Naive thymus-derived CD8-positive, alpha-beta T cell (primary cell): ENCODE results near the gene DPYSL4. TPM values are rescaled to one million over a fixed set of nuclear protein-coding genes. Genes with fewer than 3 reads are reported as not detected.
A peak's percentile ranks its signal among the peaks of the same experiment; 100 is the strongest.

Experiments
- ATAC-seq, 2 donors: fragments of 150-1000 bp; cut with Tn5 transposase in 1 of 2; sonication (Bioruptor Pico), chemical (Tn5 transposase) in 1 of 2; 1 replicate in 1 of 2; 2 replicates in 1 of 2; pipeline ENCODE4 v1.10.0; 2021; ENCODE audit warnings: mild to moderate bottlenecking in 2 of 2, moderate library complexity in 2 of 2
- POLR2A ChIA-PET: fragments of 350-600 bp; sonication (Branson Sonifier 250); formaldehyde crosslinking; loops from one replicate; lab custom pipeline; 2021; ENCODE audit warnings: antibody characterized with exemption; lab: Charles Lee
- DNase-seq, 10 donors: peaks; one replicate each; pipeline versions ENCODE4 v3.0.0 to v3.0.0-alpha.2; 2020 to 2022
- H3K27ac Mint-ChIP-seq, 10 donors: one replicate each; pipeline ENCODE4 v1.8.0; 2020 to 2022; ENCODE audit warnings: mild to moderate bottlenecking in 10 of 10, mixed read lengths in 10 of 10, moderate library complexity in 4 of 10, inconsistent platforms in 1 of 10
- H3K27me3 Mint-ChIP-seq, 5 donors: one replicate each; pipeline ENCODE4 v1.8.0; 2021 to 2022; ENCODE audit warnings: mixed read lengths in 5 of 5
- H3K36me3 Mint-ChIP-seq, 3 donors: one replicate each; pipeline ENCODE4 v1.8.0; 2020 to 2022; ENCODE audit warnings: mixed read lengths in 3 of 3, mild to moderate bottlenecking in 2 of 3, inconsistent platforms in 1 of 3
- H3K4me1 Mint-ChIP-seq, 4 donors: one replicate each; pipeline ENCODE4 v1.8.0; 2021 to 2022; ENCODE audit warnings: mixed read lengths in 4 of 4
- H3K4me3 Mint-ChIP-seq, 10 donors: one replicate each; pipeline ENCODE4 v1.8.0; 2020 to 2022; ENCODE audit warnings: mild to moderate bottlenecking in 10 of 10, mixed read lengths in 10 of 10, moderate library complexity in 6 of 10, inconsistent platforms in 1 of 10
- H3K9me3 Mint-ChIP-seq, 9 donors: one replicate each; pipeline ENCODE4 v1.8.0; 2020 to 2022; ENCODE audit warnings: mixed read lengths in 9 of 9, mild to moderate bottlenecking in 3 of 9, inconsistent platforms in 1 of 9, moderate library complexity in 1 of 9
- polyA plus RNA-seq, 3 donors: library from polyadenylated mRNA; unstranded; fragments of 300-500 nt; fragmentation: Illumina TruSeq; gene quantifications; one replicate each; pipeline ENCODE4 v1.2.3, GENCODE V29; 2021
- total RNA-seq, 8 experiments: library from RNA in 2 of 8; stranded (reverse) in 2 of 8; gene quantifications; one replicate each; pipeline ENCODE4 v1.2.3 and lab custom pipeline; 2021 to 2026

The DPYSL4 gene
- total and polyA plus RNA-seq, 5 experiments from 2014 or later = 0.31 to 11.2 (median 1.2) TPM; not detected in 1

DNA sequence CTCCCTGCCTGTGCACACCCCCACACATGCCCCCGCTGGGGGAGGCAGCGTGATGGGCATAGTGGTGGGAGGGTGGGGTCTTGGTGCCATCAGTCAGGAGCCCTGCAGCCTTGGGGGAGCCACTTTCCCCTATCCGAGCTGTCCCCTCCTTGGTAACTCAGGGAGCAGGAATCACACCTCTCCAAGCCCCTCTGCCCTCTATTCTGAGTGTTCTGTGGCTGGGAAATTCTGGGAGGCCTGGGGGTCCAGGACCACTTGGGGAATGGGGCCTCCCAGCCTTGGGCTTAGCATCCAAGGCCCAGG, 11.3 kb downstream of the DPYSL4 start:
- DNase-seq (peak in 1 of 10 donors; percentile 56), ATAC-seq (no peak)
- Mint-ChIP-seq H3K4me3 (no peak overlapping the region), H3K9me3 (no peaks in the 10 kb centered on the region), H3K27me3 (peaks cover 0 to 11% (median 0%) of the 10 kb centered on the region in 5 donors), H3K27ac (peak overlapping the region in 1 of 10 donors; percentile 24), H3K36me3 (no peaks in the 10 kb centered on the region), H3K4me1 (no peaks in the 10 kb centered on the region)
- POLR2A ChIA-PET = no interaction called here

- Mint-ChIP-seq H3K4me1 (no peaks in the 10 kb centered on the region), H3K27ac (peak overlapping the region in 1 of 10 donors; percentile 24), H3K4me3 (no peak overlapping the region), H3K9me3 (no peaks in the 10 kb centered on the region), H3K36me3 (no peaks in the 10 kb centered on the region), H3K27me3 (peaks cover 0 to 8% (median 0%) of the 10 kb centered on the region in 5 donors)
- peak in 1 of 10 donors; percentile 59 for DNase-seq
- ATAC-seq = no peak
- POLR2A ChIA-PET = no interaction called here
These were observed 11.8 kb downstream of the DPYSL4 start for GRCh38 chr10:132198381-132199181.

DNA sequence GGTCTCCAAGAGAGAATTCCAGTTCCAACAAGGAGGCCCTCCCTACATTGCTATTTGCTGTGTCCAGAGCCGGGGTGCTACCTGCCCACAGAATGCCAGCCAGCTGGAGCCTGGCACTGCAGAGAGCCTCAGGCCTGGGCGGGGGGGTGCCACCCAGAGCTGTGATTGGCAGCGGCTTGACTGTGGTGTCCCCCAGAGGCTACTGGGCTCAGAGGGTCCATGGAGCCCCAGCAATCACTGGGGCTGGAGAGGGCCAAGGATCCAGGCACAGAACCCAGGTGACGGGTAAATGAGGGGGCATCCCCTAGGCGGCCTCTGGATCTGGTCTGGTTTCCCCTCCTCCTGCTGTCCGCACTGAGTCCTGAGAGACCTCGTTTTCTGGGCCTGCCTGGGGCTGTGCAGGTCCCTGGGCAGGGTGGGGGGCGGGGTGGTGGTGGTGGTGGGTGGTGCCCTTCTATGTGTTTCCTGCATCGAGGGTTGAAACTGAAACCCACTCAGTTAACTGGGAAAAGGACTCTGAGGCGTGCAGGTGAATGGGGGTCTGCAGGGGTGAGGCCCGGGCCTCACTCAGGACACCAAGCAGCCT, 12.6 kb downstream of the DPYSL4 start:
- H3K27me3 Mint-ChIP-seq = peaks cover 0 to 7% (median 0%) of the 10 kb centered on the region in 5 donors
- POLR2A ChIA-PET = no interaction called here
- no peaks in the 10 kb centered on the region for H3K36me3 Mint-ChIP-seq
- no peak overlapping the region for H3K4me3 Mint-ChIP-seq
- DNase-seq (peak in 1 of 10 donors; percentile 54), ATAC-seq (no peak)
- no peak overlapping the region for H3K27ac Mint-ChIP-seq
- H3K9me3 Mint-ChIP-seq = no peaks in the 10 kb centered on the region
- H3K4me1 Mint-ChIP-seq = no peaks in the 10 kb centered on the region

GRCh38 chr10:132199854-132200311, 13.1 kb downstream of the DPYSL4 start:
- POLR2A ChIA-PET = no interaction called here
- Mint-ChIP-seq H3K27ac (no peak overlapping the region), H3K9me3 (no peaks in the 10 kb centered on the region), H3K4me1 (no peaks in the 10 kb centered on the region), H3K4me3 (no peak overlapping the region), H3K27me3 (peaks cover 0 to 5% (median 0%) of the 10 kb centered on the region in 5 donors), H3K36me3 (no peaks in the 10 kb centered on the region)
- ATAC-seq (no peak), DNase-seq (peak in 1 of 10 donors; percentile 41)

DNA sequence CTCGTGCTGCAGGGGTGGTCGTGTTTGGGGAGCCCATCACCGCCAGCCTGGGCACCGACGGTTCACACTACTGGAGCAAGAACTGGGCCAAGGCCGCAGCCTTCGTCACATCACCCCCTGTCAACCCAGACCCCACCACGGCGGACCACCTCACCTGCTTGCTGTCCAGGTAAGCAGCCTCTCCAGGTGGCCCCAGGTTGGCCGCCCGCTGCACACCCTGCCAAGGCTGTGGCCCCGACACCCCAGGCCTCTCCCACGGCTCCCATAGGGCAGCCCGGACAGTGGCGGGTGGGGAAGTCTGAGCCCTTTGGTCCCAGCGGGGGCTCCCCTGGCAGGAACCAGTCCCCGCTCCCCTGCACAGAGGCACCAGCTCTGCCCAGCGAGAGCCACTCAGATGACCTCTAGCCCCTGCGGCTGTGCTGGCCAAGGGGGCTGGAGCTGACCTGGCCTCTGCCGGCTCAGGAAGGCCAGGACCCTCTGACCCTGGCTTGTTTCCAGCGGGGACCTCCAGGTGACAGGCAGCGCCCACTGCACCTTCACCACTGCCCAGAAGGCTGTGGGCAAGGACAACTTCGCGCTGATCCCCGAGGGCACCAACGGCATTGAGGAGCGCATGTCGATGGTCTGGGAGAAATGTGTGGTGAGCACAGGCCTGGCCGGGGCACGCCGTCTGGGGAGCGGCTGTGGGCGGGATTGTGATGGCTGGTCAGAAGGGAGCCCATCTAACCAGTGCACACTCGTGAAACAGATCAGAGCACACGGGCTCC, 13.8 kb downstream of the DPYSL4 start:
- ATAC-seq (no peak), DNase-seq (peak in 1 of 10 donors; percentile 55)
- Mint-ChIP-seq H3K27me3 (peaks cover 0 to 4% (median 0%) of the 10 kb centered on the region in 5 donors), H3K36me3 (no peaks in the 10 kb centered on the region), H3K4me1 (no peaks in the 10 kb centered on the region), H3K9me3 (no peaks in the 10 kb centered on the region), H3K4me3 (no peak overlapping the region), H3K27ac (peak overlapping the region in 1 of 10 donors; percentile 59)
- POLR2A ChIA-PET = no interaction called here

DNA sequence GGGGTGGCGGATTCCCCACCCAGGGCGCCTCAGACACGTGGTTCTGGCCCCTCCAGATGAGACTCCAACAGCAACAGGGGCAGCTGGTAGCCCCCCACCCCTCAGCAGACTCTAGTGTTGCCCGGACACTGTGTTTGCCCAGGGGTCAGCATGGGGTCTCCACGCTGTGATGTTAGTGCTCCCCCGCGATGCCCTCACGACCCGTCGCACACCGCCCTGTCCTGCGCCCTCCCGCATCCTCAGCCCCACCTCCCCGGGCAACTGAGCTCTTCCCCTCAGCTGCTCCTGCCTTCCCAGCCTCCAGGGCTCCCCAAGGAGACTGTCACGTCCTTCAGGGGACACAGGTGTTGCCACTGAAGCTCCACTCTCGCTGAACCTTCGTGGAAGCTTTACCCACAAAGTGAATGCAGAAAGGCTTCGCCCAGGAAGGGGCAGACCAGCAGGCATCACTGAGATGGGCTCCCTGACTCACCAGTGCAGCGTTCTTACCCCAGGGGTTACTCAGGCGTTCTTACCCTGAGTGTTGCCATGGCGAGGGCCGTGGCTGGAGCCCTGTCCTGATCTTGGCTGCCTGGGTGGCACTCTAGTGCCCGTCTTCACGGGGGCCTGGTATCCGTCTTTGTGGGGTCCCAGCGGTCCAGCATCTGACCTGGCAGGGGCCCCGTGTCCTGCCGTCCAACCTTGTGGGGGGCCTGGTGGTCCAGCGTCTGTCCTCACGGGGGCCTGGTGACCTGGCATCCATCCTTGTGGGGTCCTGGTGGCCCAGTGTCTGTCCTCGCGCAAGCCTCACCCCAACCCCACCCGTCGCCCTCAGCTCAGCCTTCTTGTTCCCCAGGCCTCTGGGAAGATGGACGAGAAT, 14.6 kb downstream of the DPYSL4 start:
- Mint-ChIP-seq H3K4me3 (no peak overlapping the region), H3K27ac (peak overlapping the region in 1 of 10 donors; percentile 59), H3K36me3 (no peaks in the 10 kb centered on the region), H3K27me3 (no peaks in the 10 kb centered on the region), H3K4me1 (no peaks in the 10 kb centered on the region), H3K9me3 (no peaks in the 10 kb centered on the region)
- POLR2A ChIA-PET = no interaction called here
- peak in 1 of 10 donors; percentile 54 for DNase-seq
- no peak for ATAC-seq

- Mint-ChIP-seq H3K27me3 (no peaks in the 10 kb centered on the region), H3K4me1 (no peaks in the 10 kb centered on the region), H3K9me3 (no peaks in the 10 kb centered on the region), H3K4me3 (no peak overlapping the region), H3K36me3 (no peaks in the 10 kb centered on the region), H3K27ac (no peak overlapping the region)
- ATAC-seq (no peak), DNase-seq (peak in 1 of 10 donors; percentile 58)
- POLR2A ChIA-PET = no interaction called here
These were observed 15.6 kb downstream of the DPYSL4 start for GRCh38 chr10:132202070-132202970.

DNA sequence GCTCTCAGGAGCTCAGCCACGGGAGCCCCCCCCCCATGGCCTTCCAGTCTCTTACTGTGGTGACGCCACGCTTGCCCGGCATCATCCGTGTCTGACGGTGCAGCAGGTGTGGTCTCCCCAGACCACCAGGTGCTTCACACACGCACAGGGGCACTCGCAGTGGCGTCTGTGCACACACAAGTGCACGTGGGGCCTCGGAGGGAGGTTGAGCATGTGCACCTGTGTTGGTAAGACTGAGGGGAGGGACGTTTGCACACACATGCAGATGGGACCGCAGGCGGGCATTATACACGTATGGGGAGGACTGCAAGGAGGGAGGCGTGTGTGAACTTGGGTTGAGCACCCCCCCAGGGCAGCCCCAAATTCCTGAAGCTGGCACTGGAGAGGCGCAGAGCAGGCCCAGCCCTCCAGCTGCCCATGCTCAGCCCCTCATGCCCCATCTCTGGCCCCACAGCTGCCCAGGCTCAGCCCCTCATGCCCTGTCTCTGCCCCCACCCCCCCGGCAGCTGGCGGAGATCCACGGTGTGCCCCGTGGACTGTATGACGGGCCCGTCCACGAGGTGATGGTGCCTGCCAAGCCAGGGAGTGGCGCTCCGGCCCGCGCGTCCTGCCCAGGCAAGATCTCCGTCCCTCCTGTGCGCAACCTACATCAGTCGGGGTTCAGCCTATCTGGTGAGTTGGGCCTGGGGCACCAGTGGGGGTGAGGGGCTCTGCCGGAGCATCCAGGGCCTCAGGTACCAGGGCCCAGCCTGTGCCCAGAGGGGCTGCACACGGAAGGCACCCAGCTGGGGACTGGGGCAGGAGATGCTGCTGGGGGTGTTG, 16.7 kb downstream of the DPYSL4 start:
- POLR2A ChIA-PET = no interaction called here
- Mint-ChIP-seq H3K27me3 (no peaks in the 10 kb centered on the region), H3K4me3 (no peak overlapping the region), H3K4me1 (no peaks in the 10 kb centered on the region), H3K9me3 (no peaks in the 10 kb centered on the region), H3K27ac (no peak overlapping the region), H3K36me3 (no peaks in the 10 kb centered on the region)
- ATAC-seq (no peak), DNase-seq (peak in 1 of 10 donors; percentile 15)

- Mint-ChIP-seq H3K36me3 (no peaks in the 10 kb centered on the region), H3K4me3 (no peak overlapping the region), H3K27ac (no peak overlapping the region), H3K27me3 (no peaks in the 10 kb centered on the region), H3K4me1 (no peaks in the 10 kb centered on the region), H3K9me3 (no peaks in the 10 kb centered on the region)
- POLR2A ChIA-PET = no interaction called here
- no peak for ATAC-seq
- no peak for DNase-seq
These were observed 17.5 kb downstream of the DPYSL4 start for GRCh38 chr10:132204078-132204780.

DNA sequence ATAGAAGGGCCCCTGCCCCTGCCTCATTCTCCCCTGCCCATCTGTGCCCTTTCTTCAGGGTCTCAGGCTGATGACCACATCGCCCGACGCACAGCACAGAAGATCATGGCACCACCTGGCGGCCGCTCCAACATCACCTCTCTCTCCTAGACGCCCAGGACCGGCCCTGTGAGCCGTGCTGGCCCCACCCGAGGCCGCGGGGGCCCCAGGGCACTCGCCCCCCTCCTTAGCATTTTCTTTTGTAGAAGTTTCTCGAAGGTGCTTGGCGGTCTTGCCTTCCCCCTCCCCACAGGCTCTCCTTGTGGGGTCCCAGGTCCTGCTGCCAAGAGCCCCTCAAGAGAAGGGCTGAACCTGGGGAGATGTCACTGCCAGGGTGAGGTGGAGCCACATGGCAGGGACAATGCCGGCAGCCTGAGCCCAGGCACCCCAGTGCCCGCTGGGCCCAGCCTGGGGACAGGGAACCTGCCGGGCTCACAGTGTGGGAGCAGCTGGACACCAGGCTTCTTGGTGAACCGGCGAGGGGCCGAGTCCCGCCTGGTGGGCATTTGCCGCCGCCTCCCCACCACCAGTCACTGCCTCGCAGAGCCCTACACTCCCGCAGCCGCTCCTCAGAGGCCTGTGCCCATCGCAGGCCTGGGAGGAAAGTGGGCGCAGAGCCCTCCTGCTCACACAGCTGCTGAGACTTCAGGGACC, 18.2 kb downstream of the DPYSL4 start:
- H3K36me3 Mint-ChIP-seq = no peaks in the 10 kb centered on the region
- H3K4me1 Mint-ChIP-seq = no peaks in the 10 kb centered on the region
- no peak overlapping the region for H3K4me3 Mint-ChIP-seq
- no peak for ATAC-seq
- DNase-seq = no peak
- H3K27me3 Mint-ChIP-seq = no peaks in the 10 kb centered on the region
- POLR2A ChIA-PET = no interaction called here
- no peak overlapping the region for H3K27ac Mint-ChIP-seq
- H3K9me3 Mint-ChIP-seq = no peaks in the 10 kb centered on the region
